ENCODE measurements around the gene MOSPD2.

GRCh38 chrX:14926471-14926870 lies 53.2 kb downstream of the MOSPD2 start:
- TF ChIP-seq EZH2 (IDR thresholded peaks at IDR 0.05; ENCODE audit: insufficient read depth, poor library complexity, severe bottlenecking) (no peak), EZH2phosphoT487 (IDR thresholded peaks at IDR 0.05; ENCODE audit: insufficient read depth, low read depth) (no peak)

Measured in GM23248 (cell line).